Amniotic stem cell (primary cell): ENCODE data around the gene MS4A8.

ENCODE experiments used
- DNase-seq: peaks from one replicate; lab custom pipeline; 2025; lab: John Stamatoyannopoulos, UW

MS4A8 gene

DNA sequence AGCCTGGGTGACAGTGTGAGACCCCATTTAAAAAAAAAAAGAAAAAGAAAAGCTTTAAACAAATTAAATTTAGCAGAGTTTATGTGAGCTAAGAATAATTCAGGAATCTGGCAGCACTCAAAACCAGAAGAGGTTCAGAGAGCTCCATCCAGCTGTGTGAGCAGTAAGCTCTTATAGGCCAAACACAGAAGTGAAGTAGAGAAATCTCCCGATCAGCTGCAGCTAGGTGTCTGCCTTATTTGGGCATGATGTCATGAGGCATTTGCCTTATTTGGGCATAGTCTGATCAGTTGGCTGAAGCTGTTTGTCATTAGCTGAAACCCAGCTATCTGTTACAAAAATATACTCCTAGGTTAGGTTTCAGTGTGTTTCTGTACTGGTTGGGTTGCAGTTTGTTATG is 65.5 kb downstream of the MS4A8 start:
- DNase-seq, result no peak

GRCh38 chr11:60765355-60765754 is 65.9 kb downstream of the MS4A8 start:
- no peak for DNase-seq
